ENCODE data around the gene SH3GL2. TPM values are rescaled to one million over a fixed set of nuclear protein-coding genes. Genes with fewer than 3 reads are reported as not detected.

Gene SH3GL2
- total and polyA plus RNA-seq, 4 donors, result 0.06 to 0.08 TPM; not detected in 2

GRCh38 chr9:17735859-17736258, 157.0 kb downstream of the SH3GL2 start:
- Histone ChIP-seq H3K9ac (ENCODE audit: low read depth in 1 of 2, low read length in 2 of 2) (no peak overlapping the region), H3K36me3 (ENCODE audit: control insufficient read depth in 4 of 4, insufficient read depth in 3 of 4, low read depth in 1 of 4, low read length in 3 of 4) (no peaks in the 10 kb centered on the region), H3K9me3 (ENCODE audit: control insufficient read depth in 4 of 4, low read length in 3 of 4) (no peaks in the 10 kb centered on the region), H3K27ac (ENCODE audit: low read depth in 1 of 2, low read length in 2 of 2) (no peak overlapping the region), H3K27me3 (ENCODE audit: control insufficient read depth in 4 of 4, insufficient read depth in 4 of 4, low read length in 3 of 4) (no peaks in the 10 kb centered on the region), H3K4me3 (ENCODE audit: low read depth in 1 of 3, low read length in 3 of 3) (no peak overlapping the region), H3K4me1 (ENCODE audit: control insufficient read depth in 4 of 4, insufficient read depth in 4 of 4, low read length in 3 of 4) (no peaks in the 10 kb centered on the region)
- 78% methylated on average over 3 of the region's 3 CpGs for WGBS
- no peak for DNase-seq (ENCODE audit: low spot score)
- TF ChIP-seq FOXA2 (IDR thresholded peaks at IDR 0.05) (no peak), NR2F2 (IDR thresholded peaks at IDR 0.05) (no peak), SP1 (IDR thresholded peaks at IDR 0.05) (no peak), HNF4G (IDR thresholded peaks at IDR 0.05) (no peak), HNF4A (conservative IDR thresholded peaks at IDR 0.05) (no peak), ATF3 (IDR thresholded peaks at IDR 0.05) (no peak)
- TF ChIP-seq, protein P1, sequence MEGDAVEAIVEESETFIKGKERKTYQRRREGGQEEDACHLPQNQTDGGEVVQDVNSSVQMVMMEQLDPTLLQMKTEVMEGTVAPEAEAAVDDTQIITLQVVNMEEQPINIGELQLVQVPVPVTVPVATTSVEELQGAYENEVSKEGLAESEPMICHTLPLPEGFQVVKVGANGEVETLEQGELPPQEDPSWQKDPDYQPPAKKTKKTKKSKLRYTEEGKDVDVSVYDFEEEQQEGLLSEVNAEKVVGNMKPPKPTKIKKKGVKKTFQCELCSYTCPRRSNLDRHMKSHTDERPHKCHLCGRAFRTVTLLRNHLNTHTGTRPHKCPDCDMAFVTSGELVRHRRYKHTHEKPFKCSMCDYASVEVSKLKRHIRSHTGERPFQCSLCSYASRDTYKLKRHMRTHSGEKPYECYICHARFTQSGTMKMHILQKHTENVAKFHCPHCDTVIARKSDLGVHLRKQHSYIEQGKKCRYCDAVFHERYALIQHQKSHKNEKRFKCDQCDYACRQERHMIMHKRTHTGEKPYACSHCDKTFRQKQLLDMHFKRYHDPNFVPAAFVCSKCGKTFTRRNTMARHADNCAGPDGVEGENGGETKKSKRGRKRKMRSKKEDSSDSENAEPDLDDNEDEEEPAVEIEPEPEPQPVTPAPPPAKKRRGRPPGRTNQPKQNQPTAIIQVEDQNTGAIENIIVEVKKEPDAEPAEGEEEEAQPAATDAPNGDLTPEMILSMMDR (IDR thresholded peaks at IDR 0.05; ENCODE audit: low read depth, low read length, missing input control), result no peak

GRCh38 chr9:17739022-17739421, 160.2 kb downstream of the SH3GL2 start:
- no peaks in the 10 kb centered on the region for H3K4me1 ChIP-seq (ENCODE audit: control insufficient read depth in 4 of 4, insufficient read depth in 4 of 4, low read length in 3 of 4)
- 77% methylated on average over 2 of the region's 2 CpGs for WGBS
- DNase-seq (ENCODE audit: low spot score), result no peak
- no peak for TF ChIP-seq NR2F2 (IDR thresholded peaks at IDR 0.05)
- no peak overlapping the region for H3K27ac ChIP-seq (ENCODE audit: low read depth in 1 of 2, low read length in 2 of 2)
- no peak overlapping the region for H3K9ac ChIP-seq (ENCODE audit: low read depth in 1 of 2, low read length in 2 of 2)
- H3K4me3 ChIP-seq (ENCODE audit: low read depth in 1 of 3, low read length in 3 of 3), result no peak overlapping the region
- H3K9me3 ChIP-seq (ENCODE audit: control insufficient read depth in 4 of 4, low read length in 3 of 4), result no peaks in the 10 kb centered on the region
- H3K27me3 ChIP-seq (ENCODE audit: control insufficient read depth in 4 of 4, insufficient read depth in 4 of 4, low read length in 3 of 4), result no peaks in the 10 kb centered on the region
- H3K36me3 ChIP-seq (ENCODE audit: control insufficient read depth in 4 of 4, insufficient read depth in 3 of 4, low read depth in 1 of 4, low read length in 3 of 4), result no peaks in the 10 kb centered on the region

- no peaks in the 10 kb centered on the region for H3K36me3 ChIP-seq (ENCODE audit: control insufficient read depth in 4 of 4, insufficient read depth in 3 of 4, low read depth in 1 of 4, low read length in 3 of 4)
- no peaks in the 10 kb centered on the region for H3K9me3 ChIP-seq (ENCODE audit: control insufficient read depth in 4 of 4, low read length in 3 of 4)
- no peak overlapping the region for H3K27ac ChIP-seq (ENCODE audit: low read depth in 1 of 2, low read length in 2 of 2)
- H3K4me1 ChIP-seq (ENCODE audit: control insufficient read depth in 4 of 4, insufficient read depth in 4 of 4, low read length in 3 of 4), result no peaks in the 10 kb centered on the region
- no peak for TF ChIP-seq HNF4A (conservative IDR thresholded peaks at IDR 0.05)
- no peak for TF ChIP-seq RAD21 (IDR thresholded peaks at IDR 0.05)
- TF ChIP-seq MAX (IDR thresholded peaks at IDR 0.05), result no peak
- TF ChIP-seq FOXA2 (IDR thresholded peaks at IDR 0.05), result no peak
- TF ChIP-seq TAF1 (conservative IDR thresholded peaks at IDR 0.05), result no peak
- TF ChIP-seq EGR1 (IDR thresholded peaks at IDR 0.05; ENCODE audit: low read depth in 2 of 2), result no peak
- no peak for TF ChIP-seq FOXA1 (IDR thresholded peaks at IDR 0.05)
- TF ChIP-seq, protein P1 (IDR thresholded peaks at IDR 0.05; ENCODE audit: low read depth, low read length, missing input control), result no peak
- no peak for TF ChIP-seq YY1 (IDR thresholded peaks at IDR 0.05)
- TF ChIP-seq ATF3 (IDR thresholded peaks at IDR 0.05), result no peak
- TF ChIP-seq, protein P2, sequence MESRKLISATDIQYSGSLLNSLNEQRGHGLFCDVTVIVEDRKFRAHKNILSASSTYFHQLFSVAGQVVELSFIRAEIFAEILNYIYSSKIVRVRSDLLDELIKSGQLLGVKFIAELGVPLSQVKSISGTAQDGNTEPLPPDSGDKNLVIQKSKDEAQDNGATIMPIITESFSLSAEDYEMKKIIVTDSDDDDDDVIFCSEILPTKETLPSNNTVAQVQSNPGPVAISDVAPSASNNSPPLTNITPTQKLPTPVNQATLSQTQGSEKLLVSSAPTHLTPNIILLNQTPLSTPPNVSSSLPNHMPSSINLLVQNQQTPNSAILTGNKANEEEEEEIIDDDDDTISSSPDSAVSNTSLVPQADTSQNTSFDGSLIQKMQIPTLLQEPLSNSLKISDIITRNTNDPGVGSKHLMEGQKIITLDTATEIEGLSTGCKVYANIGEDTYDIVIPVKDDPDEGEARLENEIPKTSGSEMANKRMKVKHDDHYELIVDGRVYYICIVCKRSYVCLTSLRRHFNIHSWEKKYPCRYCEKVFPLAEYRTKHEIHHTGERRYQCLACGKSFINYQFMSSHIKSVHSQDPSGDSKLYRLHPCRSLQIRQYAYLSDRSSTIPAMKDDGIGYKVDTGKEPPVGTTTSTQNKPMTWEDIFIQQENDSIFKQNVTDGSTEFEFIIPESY (IDR thresholded peaks at IDR 0.05), result no peak
- TF ChIP-seq REST (IDR thresholded peaks at IDR 0.05), result no peak
- no peak for TF ChIP-seq RXRA (IDR thresholded peaks at IDR 0.05)
- TF ChIP-seq JUND (IDR thresholded peaks at IDR 0.05), result no peak
- TF ChIP-seq NR2F2 (IDR thresholded peaks at IDR 0.05), result no peak
- no peak for TF ChIP-seq HNF4G (IDR thresholded peaks at IDR 0.05)
- no peak for TF ChIP-seq SP1 (IDR thresholded peaks at IDR 0.05)
- no peak for TF ChIP-seq GABPA (IDR thresholded peaks at IDR 0.05 in 1 of 2, conservative IDR thresholded peaks at IDR 0.05 in 1 of 2)
- no peak for DNase-seq (ENCODE audit: low spot score)
- no peak overlapping the region for H3K9ac ChIP-seq (ENCODE audit: low read depth in 1 of 2, low read length in 2 of 2)
- H3K27me3 ChIP-seq (ENCODE audit: control insufficient read depth in 4 of 4, insufficient read depth in 4 of 4, low read length in 3 of 4), result no peaks in the 10 kb centered on the region
- no peak overlapping the region for H3K4me3 ChIP-seq (ENCODE audit: low read depth in 1 of 3, low read length in 3 of 3)
- 33% methylated on average over 1 of the region's 1 CpG for WGBS
Measured at GRCh38 chr9:17739736-17740135, 160.9 kb downstream of the SH3GL2 start.

Measured in liver (tissue), 9 donors.